Glomerular visceral epithelial cell (primary cell): Measurements from ENCODE around the gene ARRDC3.
"Not testable (repeated sequence)": the region's sequence is repeated elsewhere in the genome, so short reads cannot be mapped to it uniquely, and the experiment has no call there.

ENCODE experiments used
- DNase-seq: peaks from one replicate; pipeline ENCODE4 v3.0.0-alpha.2; 2016; ENCODE audit errors: extremely low spot score

Gene ARRDC3

DNA sequence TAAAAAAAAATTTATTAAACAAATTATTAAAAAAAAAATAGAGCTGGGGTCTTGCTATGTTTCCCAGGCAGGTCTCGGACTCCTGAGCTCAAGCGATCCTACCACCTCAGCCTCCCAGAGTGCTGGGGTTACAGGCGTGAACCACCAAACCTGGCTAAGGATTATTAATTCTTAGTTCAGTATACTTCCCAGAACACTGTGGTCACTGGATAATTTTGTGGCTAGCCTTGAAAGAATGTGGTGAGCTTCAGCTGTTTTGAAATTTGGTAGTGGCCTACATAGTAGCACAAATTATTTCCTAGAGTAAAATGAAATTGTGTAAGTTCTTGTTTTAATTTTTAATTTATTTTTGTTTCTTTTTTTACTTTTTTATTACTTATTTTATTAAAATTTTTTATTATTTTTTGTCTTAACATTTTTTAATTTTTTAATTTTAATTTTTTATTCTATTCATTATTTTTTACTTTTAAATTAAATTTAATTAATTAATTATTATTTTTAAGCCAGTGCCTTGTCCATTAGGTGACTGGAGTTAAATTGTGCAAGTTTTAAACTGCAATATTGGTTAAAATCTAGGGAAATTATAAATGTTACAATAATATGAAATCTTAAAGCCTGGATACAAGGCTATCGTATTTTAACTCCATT is 23.0 kb downstream of the ARRDC3 start:
- DNase-seq, result peak; percentile 74

- no peak for DNase-seq
Measured at GRCh38 chr5:91357806-91358205, 25.3 kb downstream of the ARRDC3 start.

GRCh38 chr5:91357012-91357634 is 26.0 kb downstream of the ARRDC3 start:
- no peak for DNase-seq

DNA sequence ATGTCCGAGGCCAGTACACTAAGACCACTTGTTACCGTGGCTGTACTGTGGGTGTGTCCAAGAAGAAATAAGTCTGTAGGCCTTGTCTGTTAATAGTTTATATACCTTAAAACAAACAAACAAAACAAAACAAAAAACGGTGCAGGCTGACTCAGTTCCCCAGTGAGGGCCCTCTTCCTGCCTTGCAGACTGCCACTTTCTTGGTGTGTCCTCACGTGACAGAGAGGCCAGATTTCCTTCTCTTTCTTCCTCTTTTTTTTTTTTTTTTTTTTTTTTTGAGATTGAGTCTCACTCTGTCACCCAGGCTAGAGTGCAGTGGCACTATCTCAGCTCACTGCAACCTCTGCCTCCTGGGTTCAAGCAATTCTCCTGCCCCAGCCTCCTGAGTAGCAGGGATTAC is 28.2 kb downstream of the ARRDC3 start:
- DNase-seq, result not testable (repeated sequence)

GRCh38 chr5:91352831-91353695 is 30.1 kb downstream of the ARRDC3 start:
- DNase-seq, result no peak

- DNase-seq, result no peak
Measured at GRCh38 chr5:91345461-91345860, 37.7 kb downstream of the ARRDC3 start.

DNA sequence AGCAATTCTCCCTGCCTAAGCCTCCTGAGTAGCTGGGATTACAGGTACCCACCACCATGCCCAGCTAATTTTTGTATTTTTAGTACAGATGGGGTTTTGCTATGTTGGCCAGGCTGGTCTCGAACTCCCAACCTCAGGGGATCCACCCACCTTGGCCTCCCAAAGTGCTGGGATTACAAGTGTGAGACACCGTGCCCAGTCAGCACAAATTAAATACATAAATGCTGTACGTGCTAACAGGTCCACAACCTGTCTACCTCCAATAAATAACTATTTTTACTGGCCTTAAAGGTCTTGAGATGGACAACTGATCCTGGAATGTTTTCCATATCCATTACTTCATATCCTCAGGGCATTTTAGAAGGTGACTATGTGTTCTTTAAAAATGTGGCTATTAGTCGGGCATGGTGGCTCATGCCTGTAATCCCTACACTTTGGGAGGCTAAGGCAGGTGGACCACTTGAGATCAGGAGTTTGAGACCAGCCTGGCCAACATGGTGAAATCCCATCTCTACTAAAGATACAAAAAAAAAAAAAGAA is 38.4 kb downstream of the ARRDC3 start:
- DNase-seq, result not testable (repeated sequence)

- no peak for DNase-seq
Measured at GRCh38 chr5:91343916-91344315, 39.2 kb downstream of the ARRDC3 start.

DNA sequence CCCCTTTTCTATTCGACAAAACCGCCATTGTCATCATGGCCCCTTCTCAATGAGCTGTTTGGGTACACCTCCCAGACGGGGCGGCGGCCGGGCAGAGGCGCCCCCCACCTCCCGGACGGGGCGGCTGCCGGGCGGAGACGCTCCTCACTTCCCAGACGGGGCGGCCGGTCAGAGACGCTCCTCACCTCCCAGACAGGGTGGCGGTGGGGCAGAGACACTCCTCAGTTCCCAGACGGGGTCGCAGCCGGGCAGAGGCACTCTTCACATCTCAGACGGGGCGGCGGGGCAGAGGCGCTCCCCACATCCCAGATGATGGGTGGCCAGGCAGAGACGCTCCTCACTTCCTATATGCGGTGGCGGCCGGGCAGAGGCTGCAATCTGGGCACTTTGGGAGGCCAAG is 40.2 kb downstream of the ARRDC3 start:
- not testable (repeated sequence) for DNase-seq

- DNase-seq, result no peak
Measured at GRCh38 chr5:91341154-91341553, 42.0 kb downstream of the ARRDC3 start.

- no peak for DNase-seq
Measured at GRCh38 chr5:91340532-91340931, 42.6 kb downstream of the ARRDC3 start.

DNA sequence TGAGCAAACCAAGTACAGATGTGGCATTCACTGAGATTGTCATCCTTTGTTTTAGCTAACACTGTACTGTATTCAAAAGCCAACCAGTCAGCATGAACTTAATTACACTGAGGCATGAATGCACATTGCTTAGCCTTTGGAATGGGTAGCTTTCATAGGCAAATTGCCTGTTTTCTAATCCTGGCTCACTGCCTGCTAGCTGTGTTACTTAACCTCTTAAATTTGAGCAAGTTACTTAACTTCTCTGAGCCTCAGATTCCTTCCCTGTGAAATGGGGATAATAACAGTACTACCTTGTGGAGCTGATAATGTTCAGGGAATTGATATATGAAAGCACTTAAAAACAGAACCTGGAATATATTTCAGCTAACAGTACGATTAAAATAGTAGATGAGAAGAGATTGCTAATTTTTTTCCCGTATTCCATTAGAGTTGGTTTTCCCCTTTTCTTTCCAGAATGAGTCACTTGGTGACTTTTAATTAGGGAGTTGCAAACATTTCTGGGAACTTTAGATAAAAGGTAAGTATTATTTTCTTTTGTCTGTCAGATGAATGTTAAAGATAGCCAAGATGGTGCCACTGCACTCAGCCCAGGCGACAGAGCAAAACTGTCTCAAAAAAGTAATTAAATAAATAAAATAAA is 43.9 kb downstream of the ARRDC3 start:
- DNase-seq, result no peak

DNA sequence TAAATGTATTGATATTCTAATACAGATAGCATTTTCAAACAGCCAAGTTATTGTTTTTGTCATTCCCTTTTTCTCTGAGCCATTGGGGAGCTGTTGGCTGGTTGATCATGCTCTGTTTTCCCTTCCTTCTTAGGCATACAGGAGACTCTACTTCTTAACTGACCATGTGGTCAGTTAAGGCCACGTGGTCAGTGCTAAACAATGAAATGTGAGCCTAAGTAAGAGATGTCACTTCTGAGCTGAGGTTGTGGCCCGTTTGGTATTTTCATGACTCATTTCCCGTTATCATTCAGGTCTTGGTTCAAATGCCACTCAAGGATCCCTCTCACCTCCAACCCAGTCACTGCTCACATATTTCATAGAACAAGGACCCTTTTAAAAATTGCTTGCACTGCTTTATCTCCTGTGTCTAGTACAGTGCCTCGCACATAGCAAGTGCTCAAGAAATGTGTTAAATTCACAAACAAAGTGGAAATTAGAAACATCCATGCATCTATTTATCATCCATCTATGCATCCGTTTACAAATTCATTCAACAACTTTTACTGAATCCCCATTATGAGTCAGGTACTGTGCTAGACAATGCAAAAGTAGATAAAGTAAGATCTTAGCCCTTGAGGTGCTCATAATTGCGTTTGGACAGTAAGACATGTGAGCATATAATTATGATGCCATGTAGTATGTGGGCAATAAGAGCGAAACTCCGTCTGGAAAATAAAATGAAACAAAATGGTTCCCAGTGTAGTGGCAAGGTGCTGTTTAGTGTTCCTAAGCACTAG is 50.7 kb downstream of the ARRDC3 start:
- DNase-seq, result peak; percentile 87

GRCh38 chr5:91331705-91332104 is 51.4 kb downstream of the ARRDC3 start:
- DNase-seq, result no peak

- no peak for DNase-seq
Measured at GRCh38 chr5:91329283-91329682, 53.8 kb downstream of the ARRDC3 start.

GRCh38 chr5:91328743-91329142 is 54.4 kb downstream of the ARRDC3 start:
- DNase-seq, result no peak

DNA sequence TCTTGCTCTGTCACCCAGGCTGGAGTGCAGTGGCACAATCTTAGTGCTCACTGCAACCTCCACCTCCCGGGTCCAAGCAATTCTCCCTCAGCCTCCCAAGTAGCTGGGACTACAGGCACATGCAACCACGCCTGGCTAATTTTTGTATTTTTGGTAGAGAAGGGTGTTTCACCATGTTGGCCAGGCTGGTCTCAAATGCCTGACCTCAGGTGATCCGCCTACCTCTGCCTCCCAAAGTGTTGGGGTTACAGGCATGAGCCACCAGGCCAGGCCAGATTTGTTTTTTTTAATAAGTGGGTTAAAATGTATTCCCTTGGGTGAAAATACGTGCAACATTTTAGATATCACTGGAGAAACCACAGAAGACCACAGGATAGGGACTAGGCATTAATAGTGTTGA is 60.1 kb downstream of the ARRDC3 start:
- DNase-seq, result not testable (repeated sequence)

DNA sequence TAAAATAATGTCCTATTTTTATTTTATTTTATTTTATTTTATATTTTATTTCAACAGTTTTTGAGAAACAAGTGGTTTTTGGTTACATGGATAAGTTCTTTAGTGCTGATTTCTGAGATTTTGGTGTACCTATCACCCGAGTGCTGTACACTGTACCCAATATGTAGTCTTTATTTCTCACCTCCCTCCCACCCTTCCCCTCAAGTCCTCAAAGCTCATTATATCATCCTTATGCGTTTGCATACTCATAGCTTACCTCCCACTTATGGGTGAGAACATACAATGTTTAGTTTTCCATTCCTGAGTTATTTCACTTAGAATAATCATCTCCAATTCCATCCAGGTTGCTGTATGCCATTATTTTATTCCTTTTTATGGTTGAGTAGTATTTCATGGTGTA is 63.5 kb downstream of the ARRDC3 start:
- no peak for DNase-seq

GRCh38 chr5:91318724-91319123 is 64.4 kb downstream of the ARRDC3 start:
- DNase-seq, result no peak
